ENCODE results near the gene PTTG1. TPM values are rescaled to one million over a fixed set of nuclear protein-coding genes. Genes with fewer than 3 reads are reported as not detected.

The PTTG1 gene
- total and polyA plus RNA-seq, 2 of the 4 experiments (the other 2 are of a cell fraction), result 98.6 to 118 TPM

DNA sequence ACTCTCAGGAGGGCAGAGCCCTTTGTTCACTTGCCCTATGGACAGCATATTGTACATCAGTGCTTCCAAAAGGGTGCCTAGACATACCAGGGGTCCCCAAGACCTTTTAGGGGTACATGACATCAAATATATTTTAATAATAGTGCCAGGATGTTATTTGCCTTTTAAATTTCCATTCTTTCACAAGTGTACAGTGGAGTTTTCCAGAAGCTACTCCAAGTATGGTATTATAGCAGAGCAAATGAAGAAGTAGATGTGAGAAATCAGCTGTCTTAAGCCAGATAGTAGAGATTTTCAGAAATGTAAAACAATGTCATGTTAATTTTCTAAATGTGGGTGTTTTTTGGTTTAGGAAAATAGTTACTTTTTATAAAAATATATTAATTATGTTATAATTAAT is 15.6 kb downstream of the PTTG1 start:
- H3K23ac ChIP-seq (ENCODE audit: low read depth, low read length), result no peak overlapping the region
- no peaks in the 10 kb centered on the region for H3K9me3 ChIP-seq (ENCODE audit: control insufficient read depth, insufficient read depth, low read length)
- no TSS peak for BruUV-seq (replicated peaks)
- H3K4me3 ChIP-seq (ENCODE audit: insufficient read depth, low read depth, low read length), result no peak overlapping the region
- dilution Hi-C loops (cut with HindIII; ENCODE audit: low sequenced_read_pairs, unreplicated experiment), result no loop called here
- no peak overlapping the region for H3K4me2 ChIP-seq (ENCODE audit: low read depth, low read length)
- H3K4me1 ChIP-seq (ENCODE audit: control insufficient read depth, insufficient read depth, low read length), result peaks cover 3% of the 10 kb centered on the region; the same call in 1 of the 2 replicates
- no peak overlapping the region for H4K91ac ChIP-seq (ENCODE audit: insufficient read depth, low read depth, low read length)
- no peak overlapping the region for H4K8ac ChIP-seq (ENCODE audit: low read depth in 2 of 2, low read length in 2 of 2)
- H3K79me1 ChIP-seq (ENCODE audit: low read depth in 1 of 2, low read length in 2 of 2), result no peaks in the 10 kb centered on the region
- ATAC-seq (ENCODE audit: low read depth), result no peak
- no peak overlapping the region for H3K4ac ChIP-seq (ENCODE audit: low read depth, low read length)
- TF ChIP-seq SMC3 (IDR thresholded peaks at IDR 0.05; ENCODE audit: low read depth, low read length), result no peak
- no peak for TF ChIP-seq RCOR1 (IDR thresholded peaks at IDR 0.05; ENCODE audit: insufficient replicate concordance, low read length)
- TF ChIP-seq CTCF (conservative IDR thresholded peaks at IDR 0.05; ENCODE audit: low read depth, low read length), result no peak
- no peak for TF ChIP-seq NFE2L2 (IDR thresholded peaks at IDR 0.05; ENCODE audit: low read depth, low read length)
- no peak for TF ChIP-seq MXI1 (IDR thresholded peaks at IDR 0.05; ENCODE audit: borderline replicate concordance, low read depth, low read length)
- no peak for TF ChIP-seq RFX5 (IDR thresholded peaks at IDR 0.05; ENCODE audit: low read depth, low read length)
- TF ChIP-seq POLR2A (IDR thresholded peaks at IDR 0.05; ENCODE audit: low read depth, low read length), result no peak
- TF ChIP-seq BHLHE40 (IDR thresholded peaks at IDR 0.05; ENCODE audit: low read depth, low read length), result no peak
- TF ChIP-seq RAD21 (IDR thresholded peaks at IDR 0.05; ENCODE audit: low read length), result no peak
- no peak for TF ChIP-seq MAZ (IDR thresholded peaks at IDR 0.05; ENCODE audit: borderline replicate concordance, low read depth, low read length)
- TF ChIP-seq, protein P1, sequence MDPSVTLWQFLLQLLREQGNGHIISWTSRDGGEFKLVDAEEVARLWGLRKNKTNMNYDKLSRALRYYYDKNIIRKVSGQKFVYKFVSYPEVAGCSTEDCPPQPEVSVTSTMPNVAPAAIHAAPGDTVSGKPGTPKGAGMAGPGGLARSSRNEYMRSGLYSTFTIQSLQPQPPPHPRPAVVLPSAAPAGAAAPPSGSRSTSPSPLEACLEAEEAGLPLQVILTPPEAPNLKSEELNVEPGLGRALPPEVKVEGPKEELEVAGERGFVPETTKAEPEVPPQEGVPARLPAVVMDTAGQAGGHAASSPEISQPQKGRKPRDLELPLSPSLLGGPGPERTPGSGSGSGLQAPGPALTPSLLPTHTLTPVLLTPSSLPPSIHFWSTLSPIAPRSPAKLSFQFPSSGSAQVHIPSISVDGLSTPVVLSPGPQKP (IDR thresholded peaks at IDR 0.05; ENCODE audit: borderline replicate concordance, low read depth, low read length), result no peak
- TF ChIP-seq FOS (IDR thresholded peaks at IDR 0.05; ENCODE audit: low read depth, low read length), result no peak
- no peak for TF ChIP-seq CEBPB (IDR thresholded peaks at IDR 0.05; ENCODE audit: low read depth, low read length)
- TF ChIP-seq MAFK (IDR thresholded peaks at IDR 0.05; ENCODE audit: low read depth, low read length), result no peak
- TF ChIP-seq, protein P2, sequence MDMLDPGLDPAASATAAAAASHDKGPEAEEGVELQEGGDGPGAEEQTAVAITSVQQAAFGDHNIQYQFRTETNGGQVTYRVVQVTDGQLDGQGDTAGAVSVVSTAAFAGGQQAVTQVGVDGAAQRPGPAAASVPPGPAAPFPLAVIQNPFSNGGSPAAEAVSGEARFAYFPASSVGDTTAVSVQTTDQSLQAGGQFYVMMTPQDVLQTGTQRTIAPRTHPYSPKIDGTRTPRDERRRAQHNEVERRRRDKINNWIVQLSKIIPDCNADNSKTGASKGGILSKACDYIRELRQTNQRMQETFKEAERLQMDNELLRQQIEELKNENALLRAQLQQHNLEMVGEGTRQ (IDR thresholded peaks at IDR 0.05; ENCODE audit: low read depth, low read length), result no peak
- no peak for TF ChIP-seq CHD1 (IDR thresholded peaks at IDR 0.05; ENCODE audit: low read depth, low read length)
- no peak overlapping the region for H2BK5ac ChIP-seq (ENCODE audit: low read depth, low read length, poor library complexity, severe bottlenecking)
- H2BK15ac ChIP-seq (ENCODE audit: low read depth, low read length), result no peak overlapping the region
- no peak overlapping the region for H2AK5ac ChIP-seq (ENCODE audit: low read depth, low read length)
- no peak overlapping the region for H4K5ac ChIP-seq (ENCODE audit: low read depth, low read length)
- DNase-seq, result no peak
- ChIA-PET POLR2A (ENCODE audit: unreplicated experiment) (no interaction called here), CTCF (interaction anchor here (2.0 kb wide), 1 partner anchor 9 kb away, joined by 16 read pairs; no protein-coding TSS in a partner anchor)
- in situ Hi-C loops (cut with MboI; ENCODE audit: low sequenced_read_pairs), result no loop called here
- H4K20me1 ChIP-seq (ENCODE audit: insufficient read depth, low read length), result no peaks in the 10 kb centered on the region
- no peaks in the 10 kb centered on the region for H3K9me1 ChIP-seq (ENCODE audit: insufficient read depth, low read length)
- H3K27me3 ChIP-seq (ENCODE audit: control insufficient read depth, insufficient read depth, low read length), result no peaks in the 10 kb centered on the region
- H3K14ac ChIP-seq (replicated peaks; ENCODE audit: low read depth, low read length), result no peak overlapping the region
- H2AK9ac ChIP-seq (replicated peaks; ENCODE audit: low read depth, low read length, poor library complexity), result no peak overlapping the region
- no peak overlapping the region for H3K56ac ChIP-seq (ENCODE audit: extremely low read depth, insufficient read depth, low read length)
- H2BK120ac ChIP-seq (ENCODE audit: low read depth, low read length), result no peak overlapping the region
- H2BK20ac ChIP-seq (ENCODE audit: low read depth, low read length), result no peak overlapping the region
- H3K36me3 ChIP-seq (ENCODE audit: control insufficient read depth, insufficient read depth, low read length), result no peaks in the 10 kb centered on the region
- intact Hi-C loops (cut with micrococcal nuclease), result loop anchor here (10.0 kb wide), 1 partner anchor 1108 kb away; the partner anchor contains the start of gene GABRB2
- H3K18ac ChIP-seq (ENCODE audit: low read depth, low read length), result no peak overlapping the region
- no peak overlapping the region for H3K9ac ChIP-seq (ENCODE audit: low read depth, low read length)
- no peak overlapping the region for H2AFZ ChIP-seq (replicated peaks; ENCODE audit: low read length, poor library complexity)
- no peak overlapping the region for H3K27ac ChIP-seq (ENCODE audit: insufficient read depth, low read length)

Measured in IMR-90 (cell line).